ENCODE results near the gene KIRREL2.

The KIRREL2 gene

GRCh38 chr19:35894342-35894741 lies 37.6 kb downstream of the KIRREL2 start:
- peaks cover 42% of the 10 kb centered on the region; the same call in 1 of the 2 replicates for H3K36me3 ChIP-seq (ENCODE audit: insufficient read depth, low read length)

GRCh38 chr19:35895911-35896642 lies 39.4 kb downstream of the KIRREL2 start:
- Histone ChIP-seq H3K79me2 (ENCODE audit: insufficient read depth, low read length) (peaks cover 34% of the 10 kb centered on the region), H4K20me1 (ENCODE audit: insufficient read depth, low read length, poor library complexity, severe bottlenecking) (peaks cover 9% of the 10 kb centered on the region), H3F3A (ENCODE audit: low read depth) (no peaks in the 10 kb centered on the region), H3K9me3 (ENCODE audit: insufficient read depth, low read depth, low read length) (no peaks in the 10 kb centered on the region), H3K4me2 (ENCODE audit: low read depth, low read length, poor library complexity, severe bottlenecking) (no peak overlapping the region), H3K36me3 (ENCODE audit: insufficient read depth, low read length) (peaks cover 29% of the 10 kb centered on the region; the same call in 1 of the 2 replicates), H3K9ac (ENCODE audit: low read depth, low read length, poor library complexity, severe bottlenecking) (no peak overlapping the region), H3K4me3 (ENCODE audit: low read length, poor library complexity, severe bottlenecking) (no peak overlapping the region), H3K4me1 (ENCODE audit: insufficient read depth, low read length, poor library complexity, severe bottlenecking) (peaks cover 20% of the 10 kb centered on the region), H3K27me3 (ENCODE audit: insufficient read depth, low read length, poor library complexity, severe bottlenecking) (no peaks in the 10 kb centered on the region), H3K9me2 (replicated peaks; ENCODE audit: low read depth, low read length) (no peaks in the 10 kb centered on the region), H2AFZ (ENCODE audit: low read length) (no peak overlapping the region)
- TF ChIP-seq CTCF (conservative IDR thresholded peaks at IDR 0.05; ENCODE audit: low read length) = no peak
- TF ChIP-seq EZH2phosphoT487 (IDR thresholded peaks at IDR 0.05; ENCODE audit: borderline replicate concordance) = no peak

More at GRCh38 chr19:35894342-35894741, 37.6 kb downstream of the KIRREL2 start:
- Histone ChIP-seq H2AFZ (ENCODE audit: low read length) (no peak overlapping the region), H3K27me3 (ENCODE audit: insufficient read depth, low read length, poor library complexity, severe bottlenecking) (no peaks in the 10 kb centered on the region), H3K9ac (ENCODE audit: low read depth, low read length, poor library complexity, severe bottlenecking) (no peak overlapping the region), H3F3A (ENCODE audit: low read depth) (no peaks in the 10 kb centered on the region), H3K4me2 (ENCODE audit: low read depth, low read length, poor library complexity, severe bottlenecking) (no peak overlapping the region), H3K9me3 (ENCODE audit: insufficient read depth, low read depth, low read length) (no peaks in the 10 kb centered on the region), H4K20me1 (ENCODE audit: insufficient read depth, low read length, poor library complexity, severe bottlenecking) (peaks cover 7% of the 10 kb centered on the region), H3K4me1 (ENCODE audit: insufficient read depth, low read length, poor library complexity, severe bottlenecking) (peaks cover 16% of the 10 kb centered on the region), H3K4me3 (ENCODE audit: low read length, poor library complexity, severe bottlenecking) (no peak overlapping the region), H3K9me2 (replicated peaks; ENCODE audit: low read depth, low read length) (no peaks in the 10 kb centered on the region), H3K79me2 (ENCODE audit: insufficient read depth, low read length) (peaks cover 28% of the 10 kb centered on the region)
- no peak for TF ChIP-seq EZH2phosphoT487 (IDR thresholded peaks at IDR 0.05; ENCODE audit: borderline replicate concordance)

- TF ChIP-seq EZH2phosphoT487 (IDR thresholded peaks at IDR 0.05; ENCODE audit: borderline replicate concordance) (no peak), CTCF (conservative IDR thresholded peaks at IDR 0.05; ENCODE audit: low read length) (no peak)
- peaks cover 9% of the 10 kb centered on the region for H4K20me1 ChIP-seq (ENCODE audit: insufficient read depth, low read length, poor library complexity, severe bottlenecking)
- no peak overlapping the region for H3K4me3 ChIP-seq (ENCODE audit: low read length, poor library complexity, severe bottlenecking)
- H3K9me3 ChIP-seq (ENCODE audit: insufficient read depth, low read depth, low read length) = no peaks in the 10 kb centered on the region
- no peaks in the 10 kb centered on the region for H3F3A ChIP-seq (ENCODE audit: low read depth)
- no peak overlapping the region for H3K4me2 ChIP-seq (ENCODE audit: low read depth, low read length, poor library complexity, severe bottlenecking)
- no peaks in the 10 kb centered on the region for H3K27me3 ChIP-seq (ENCODE audit: insufficient read depth, low read length, poor library complexity, severe bottlenecking)
- H3K9ac ChIP-seq (ENCODE audit: low read depth, low read length, poor library complexity, severe bottlenecking) = no peak overlapping the region
- no peaks in the 10 kb centered on the region for H3K9me2 ChIP-seq (replicated peaks; ENCODE audit: low read depth, low read length)
- peaks cover 25% of the 10 kb centered on the region for H3K4me1 ChIP-seq (ENCODE audit: insufficient read depth, low read length, poor library complexity, severe bottlenecking)
- peaks cover 29% of the 10 kb centered on the region; the same call in 1 of the 2 replicates for H3K36me3 ChIP-seq (ENCODE audit: insufficient read depth, low read length)
- no peak overlapping the region for H2AFZ ChIP-seq (ENCODE audit: low read length)
- peaks cover 37% of the 10 kb centered on the region for H3K79me2 ChIP-seq (ENCODE audit: insufficient read depth, low read length)
Measured at GRCh38 chr19:35896643-35897040, 39.9 kb downstream of the KIRREL2 start.
